Suppressor macrophage treated with lipopolysaccharide for 4 hours (primary cell): ENCODE results near the gene KEL.

Experiments
- DNase-seq: peaks from one replicate; pipeline ENCODE4 v3.0.0-alpha.2; 2020

KEL gene

DNA sequence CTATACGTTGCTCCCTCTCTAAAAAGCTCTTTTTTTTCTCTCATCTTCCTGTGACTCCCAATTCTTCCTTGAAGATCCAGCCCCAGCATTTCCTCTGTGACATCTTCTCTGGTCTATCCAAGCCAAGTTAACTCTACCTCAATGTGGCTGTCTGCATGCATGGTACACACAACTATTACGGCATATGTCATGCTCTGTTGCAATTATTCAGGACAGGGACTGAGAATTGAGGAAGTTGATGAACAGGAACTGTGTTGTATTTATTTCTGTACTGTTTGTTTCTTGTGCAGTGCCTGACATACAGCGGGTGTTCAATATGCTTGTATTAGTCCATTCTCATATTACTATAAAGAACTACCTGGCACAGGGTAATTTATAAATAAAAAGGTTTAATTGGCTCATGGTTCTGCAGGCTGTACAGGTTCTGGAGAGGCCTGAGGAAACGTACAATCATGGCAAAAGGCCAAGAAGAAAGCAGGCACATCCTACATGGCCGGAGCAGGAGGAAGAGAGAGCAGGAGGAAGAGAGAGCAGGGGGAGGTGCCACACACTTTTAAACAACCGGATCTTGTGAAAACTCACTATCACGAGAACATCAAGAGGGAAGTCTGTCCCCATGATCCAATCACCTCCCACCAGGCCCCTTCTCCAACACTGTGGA, 34.9 kb downstream of the KEL start:
- peak; percentile 80 for DNase-seq

DNA sequence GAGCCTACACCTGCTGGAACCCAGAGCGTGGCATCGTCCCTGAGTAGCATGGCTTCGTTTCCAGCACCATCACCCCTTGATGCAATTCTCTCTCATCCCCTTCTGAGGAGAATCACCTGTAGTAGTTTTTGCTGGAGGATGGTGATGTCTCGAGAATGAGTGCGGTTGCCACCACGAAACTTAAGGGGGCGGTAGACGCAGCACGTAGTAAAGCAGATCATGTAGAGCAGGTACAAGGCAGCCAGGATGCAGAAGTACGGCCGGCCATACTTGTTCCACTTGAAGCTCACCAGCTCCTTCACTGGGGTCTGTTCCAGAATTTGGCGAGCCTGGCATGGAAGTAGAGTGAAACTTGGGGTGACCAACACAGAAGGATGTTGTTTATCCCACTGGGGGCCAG, 36.8 kb downstream of the KEL start:
- no peak for DNase-seq

DNA sequence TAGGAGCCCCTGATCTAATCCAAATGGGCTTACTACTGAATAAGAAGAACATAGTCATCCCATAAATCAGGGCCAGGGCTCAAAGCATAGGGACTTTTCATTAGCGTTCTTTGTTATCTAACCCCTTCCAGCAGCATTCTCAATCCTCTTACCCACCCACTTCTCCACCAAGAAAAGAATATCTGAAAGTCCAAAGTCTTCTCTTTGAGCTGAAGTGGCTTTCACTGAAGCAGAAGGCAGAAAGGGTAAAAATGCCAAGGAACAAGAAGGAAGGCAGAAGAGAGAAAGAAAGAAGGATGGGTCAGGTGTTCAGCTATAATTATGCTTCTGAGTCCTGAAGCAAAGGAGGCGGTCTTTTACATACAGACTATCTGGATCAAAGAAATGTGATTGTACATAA, 38.8 kb downstream of the KEL start:
- no peak for DNase-seq

DNA sequence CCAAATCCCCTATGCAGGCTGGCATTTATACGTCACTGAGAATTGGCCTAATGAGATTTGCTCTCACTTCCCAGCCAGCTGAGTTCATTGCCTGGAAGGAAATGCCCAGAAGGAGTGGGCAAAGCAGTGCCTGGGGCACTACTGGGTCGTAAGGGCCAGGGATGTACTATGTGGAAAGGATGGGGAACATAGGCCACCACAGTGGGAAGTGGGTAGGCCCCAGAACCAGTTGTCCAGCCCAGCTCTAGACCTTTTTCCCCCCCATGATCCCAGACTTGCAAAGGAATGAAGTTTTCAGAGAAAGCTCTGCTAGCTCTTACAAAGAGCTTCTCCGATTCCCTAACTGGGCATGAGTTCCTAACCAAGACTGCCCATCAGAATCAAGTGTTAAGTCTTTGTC, 42.5 kb downstream of the KEL start:
- DNase-seq, result no peak

DNA sequence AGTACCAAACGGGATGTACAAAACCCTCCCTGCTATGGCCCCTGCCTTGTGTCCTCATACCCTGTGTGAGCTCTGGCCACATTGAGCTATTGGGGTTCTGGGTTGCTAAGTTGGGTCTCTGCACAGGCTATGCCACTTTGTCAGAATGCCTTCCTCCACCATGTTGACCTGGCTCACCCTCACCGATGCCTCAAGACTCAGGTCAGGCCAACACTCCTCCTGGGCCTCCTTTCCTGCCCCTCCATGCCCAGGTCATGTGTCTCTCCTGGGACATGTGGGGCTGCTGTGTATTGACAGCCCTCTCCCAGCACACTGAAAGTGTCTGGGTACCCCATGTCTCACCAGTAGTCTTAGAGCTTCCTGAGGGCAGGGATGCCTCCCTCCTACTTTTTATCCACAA, 43.3 kb downstream of the KEL start:
- DNase-seq, result no peak

DNA sequence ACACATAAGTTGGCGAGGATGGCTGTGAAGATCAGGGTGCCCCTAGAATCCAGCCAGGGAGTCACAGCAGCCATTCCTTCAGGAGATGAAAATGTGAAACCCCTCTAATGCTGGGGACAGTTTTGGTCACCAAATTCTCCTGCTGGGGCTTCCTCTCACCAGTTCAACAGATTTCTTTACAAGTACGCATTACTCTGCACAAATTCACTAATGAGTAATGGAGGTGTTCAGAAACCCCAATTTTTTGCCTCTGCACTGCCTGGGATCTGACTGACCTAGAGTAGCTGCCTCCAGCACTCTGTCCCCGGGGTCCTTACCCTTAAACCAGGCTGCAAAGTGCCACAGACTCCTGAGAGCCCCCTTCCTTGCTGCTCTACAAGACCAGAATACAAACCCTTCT, 44.7 kb downstream of the KEL start:
- DNase-seq, result no peak

DNA sequence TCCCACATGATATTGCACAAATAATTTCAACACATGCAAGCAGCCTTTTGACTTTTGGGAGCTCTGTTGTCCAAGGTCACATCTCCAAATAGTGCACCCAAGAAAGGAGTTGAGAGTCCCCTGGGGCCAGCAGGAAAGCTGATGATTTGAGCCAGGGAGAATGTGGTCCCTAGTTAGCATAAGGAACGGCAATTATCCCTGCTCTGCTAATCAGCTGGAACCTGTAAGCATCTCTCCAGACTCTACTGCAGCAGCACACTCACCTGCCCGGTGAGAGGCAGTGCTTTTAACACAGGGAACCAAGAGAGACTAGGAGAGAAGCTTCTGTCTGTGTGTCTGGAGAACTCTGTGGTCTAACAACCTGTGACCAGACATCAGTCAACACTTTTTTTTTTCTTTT, 45.7 kb downstream of the KEL start:
- DNase-seq, result no peak

DNA sequence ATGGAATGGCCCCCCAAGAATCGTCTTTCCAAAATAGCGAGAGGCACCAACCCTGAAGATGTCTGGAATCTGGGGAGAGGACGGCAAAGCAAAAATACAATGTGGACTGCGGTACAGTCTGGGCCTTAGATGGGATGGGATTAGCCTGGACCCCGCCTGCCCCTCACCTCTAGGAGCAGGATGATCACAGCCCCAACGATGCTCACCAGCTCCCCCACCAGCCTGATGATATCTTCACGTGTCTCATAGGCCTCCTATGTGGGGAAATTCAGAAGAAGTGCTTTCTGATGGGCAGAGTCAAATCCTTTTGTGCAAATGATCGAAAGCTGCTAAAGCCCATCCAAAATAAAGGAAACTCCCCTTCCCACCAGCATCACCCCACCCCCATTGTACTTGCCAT, 46.8 kb downstream of the KEL start:
- DNase-seq, result no peak

DNA sequence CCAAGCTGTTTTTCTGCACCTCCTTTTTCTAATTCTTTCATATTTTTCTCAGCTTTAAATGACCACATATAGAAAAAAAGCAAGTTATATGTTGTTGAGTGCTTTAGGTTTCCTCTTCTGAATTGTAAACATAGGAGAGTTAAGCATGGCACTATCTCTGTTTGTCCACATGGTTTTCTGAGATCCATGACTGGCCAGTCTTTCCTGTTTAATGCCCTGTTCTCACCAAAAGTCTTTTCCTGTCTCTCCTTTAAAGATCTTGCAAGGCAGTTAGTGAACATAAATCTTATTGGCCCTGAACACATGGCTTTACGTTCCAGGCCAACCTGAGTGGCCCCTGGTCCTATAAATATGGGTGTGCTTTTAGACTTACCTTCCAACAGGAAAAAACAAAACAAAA, 48.0 kb downstream of the KEL start:
- no peak for DNase-seq

DNA sequence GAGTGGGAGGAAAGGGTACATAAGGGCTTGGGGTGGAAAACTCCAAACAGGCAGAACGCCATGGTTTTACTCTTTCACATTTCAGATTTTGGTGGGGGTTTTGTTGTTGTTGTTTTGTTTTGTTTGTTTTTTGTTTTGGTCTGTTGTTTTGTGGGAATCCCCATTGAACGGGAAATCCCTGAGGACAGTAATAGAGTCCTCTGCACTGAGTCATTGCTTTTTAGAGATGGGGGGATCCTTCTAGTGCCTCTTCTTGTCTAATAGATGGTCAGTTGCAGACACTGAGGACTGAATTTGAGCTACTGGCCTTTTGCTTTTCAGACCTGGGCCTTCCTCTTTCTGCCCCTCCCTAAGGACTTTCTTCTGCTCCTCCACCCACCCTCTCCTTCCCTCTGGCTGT, 48.6 kb downstream of the KEL start:
- DNase-seq, result peak; percentile 7

DNA sequence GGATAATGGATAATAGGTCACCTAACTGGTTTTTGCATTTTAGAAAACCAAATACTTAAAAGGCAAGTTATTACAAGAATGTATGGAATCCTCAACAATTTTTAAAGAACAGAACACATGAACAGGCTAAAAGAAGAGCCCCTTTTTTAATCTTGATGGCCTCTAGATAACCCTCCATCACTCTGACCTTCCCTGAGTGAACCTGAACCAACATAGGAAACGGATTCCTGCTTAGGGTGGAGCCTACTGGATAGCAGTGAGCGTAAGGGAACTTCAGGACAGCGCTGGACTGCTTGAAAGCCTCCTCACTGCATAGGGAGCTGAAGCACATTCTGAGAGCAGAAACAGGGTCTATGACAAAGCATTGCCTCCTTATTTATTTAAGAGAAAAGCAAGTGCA, 49.1 kb downstream of the KEL start:
- no peak for DNase-seq

DNA sequence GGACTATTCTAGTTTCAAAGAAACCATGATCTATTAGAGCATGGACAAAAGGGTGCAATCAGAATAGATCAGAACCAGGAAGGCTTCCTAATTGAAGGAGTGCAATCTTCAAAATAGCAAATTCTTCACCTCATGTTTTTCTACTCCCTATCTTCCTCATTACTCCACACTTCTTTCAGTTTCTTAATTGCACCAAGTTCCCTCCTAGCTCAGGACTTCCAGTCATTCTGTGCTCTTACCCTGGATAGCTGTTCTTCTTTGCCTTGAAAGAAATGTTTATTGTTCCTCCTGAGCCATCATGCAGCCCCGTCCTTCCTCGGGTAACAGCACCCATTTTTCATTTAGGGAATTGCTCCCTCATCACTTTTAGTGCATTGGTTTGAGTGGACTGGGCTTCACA, 51.7 kb downstream of the KEL start:
- DNase-seq, result peak; percentile 69

DNA sequence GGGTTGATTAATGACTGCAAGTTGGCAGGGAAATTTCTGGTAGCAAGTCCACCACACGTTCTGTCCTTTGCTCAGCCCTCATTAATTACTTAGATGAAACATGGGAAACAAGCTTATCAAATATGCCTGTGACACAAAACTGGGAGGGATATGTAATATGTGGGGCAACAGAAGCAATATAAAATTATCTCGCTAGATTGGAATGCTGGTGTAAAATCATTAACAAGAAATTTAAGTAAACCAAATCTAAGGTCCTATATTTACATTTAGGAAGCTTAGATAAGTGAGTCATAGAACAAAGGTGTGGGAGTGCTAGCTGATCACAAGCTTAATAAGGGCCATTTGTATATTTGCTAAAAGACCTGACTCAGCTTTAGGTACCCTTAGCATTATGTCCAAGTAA, 52.1 kb downstream of the KEL start:
- no peak for DNase-seq

DNA sequence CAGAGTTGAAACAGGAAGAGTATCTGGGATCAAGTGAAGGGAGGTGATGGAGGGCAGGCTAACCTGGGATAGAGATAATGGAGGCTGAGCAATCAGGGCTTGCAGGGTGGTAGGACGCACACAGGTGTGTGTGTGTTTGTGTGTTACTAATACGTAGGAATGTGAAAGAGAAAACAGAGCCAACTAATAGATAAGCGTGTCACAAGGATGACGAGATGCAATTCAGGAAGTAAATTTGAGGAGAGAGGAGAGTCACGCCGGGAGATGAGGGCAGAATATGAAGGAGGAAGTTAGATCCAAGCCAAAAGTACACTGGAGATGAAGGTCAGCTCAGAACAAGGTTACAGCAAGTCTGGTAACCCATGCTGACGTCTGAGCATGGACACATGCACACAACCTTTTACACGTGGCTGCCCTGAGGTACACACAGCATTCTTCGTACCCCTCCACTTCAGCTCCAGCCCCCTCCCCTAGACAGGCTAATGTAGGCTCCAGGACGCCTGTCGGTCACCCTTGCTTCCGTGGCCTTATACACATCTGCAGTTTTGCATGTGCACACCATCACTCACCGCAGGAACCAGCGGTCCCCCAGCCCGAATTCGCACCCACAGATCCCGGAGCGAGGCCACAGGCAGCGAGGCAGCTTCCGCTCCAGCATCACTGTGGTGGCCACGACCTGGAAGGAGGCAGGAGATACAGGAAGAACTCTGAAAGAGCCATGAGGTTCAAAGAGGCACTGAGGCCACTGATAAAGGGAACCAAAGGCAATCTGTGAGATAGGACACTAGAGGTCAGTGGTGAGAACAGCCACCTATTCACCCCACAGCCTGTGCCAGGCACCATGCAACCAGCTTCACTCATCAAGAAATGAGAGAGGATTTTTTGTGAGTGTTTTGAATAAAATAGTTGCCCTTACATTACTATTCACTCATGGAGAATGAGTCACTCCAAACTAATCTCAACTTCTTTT, 53.0 kb downstream of the KEL start:
- peak; percentile 75 for DNase-seq

DNA sequence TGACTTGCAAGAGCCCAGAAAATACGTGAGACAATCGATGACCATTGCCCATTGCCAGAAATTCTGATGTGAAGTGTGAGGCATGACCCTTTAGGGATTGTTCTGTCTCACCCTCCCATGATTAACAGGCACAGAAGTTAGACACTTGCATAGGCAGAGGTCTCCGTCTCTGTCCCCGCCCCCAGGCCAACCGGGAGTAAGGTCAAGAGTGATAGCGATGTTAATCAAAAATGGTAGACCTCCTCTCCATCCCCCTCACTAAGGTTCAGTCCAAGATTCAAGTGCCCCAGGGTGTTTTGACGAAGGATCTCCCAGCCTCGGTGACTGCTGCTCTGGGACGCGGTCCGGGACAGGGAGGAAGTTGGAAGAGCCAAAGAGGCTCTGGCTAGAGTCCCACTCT, 53.9 kb downstream of the KEL start:
- no peak for DNase-seq

DNA sequence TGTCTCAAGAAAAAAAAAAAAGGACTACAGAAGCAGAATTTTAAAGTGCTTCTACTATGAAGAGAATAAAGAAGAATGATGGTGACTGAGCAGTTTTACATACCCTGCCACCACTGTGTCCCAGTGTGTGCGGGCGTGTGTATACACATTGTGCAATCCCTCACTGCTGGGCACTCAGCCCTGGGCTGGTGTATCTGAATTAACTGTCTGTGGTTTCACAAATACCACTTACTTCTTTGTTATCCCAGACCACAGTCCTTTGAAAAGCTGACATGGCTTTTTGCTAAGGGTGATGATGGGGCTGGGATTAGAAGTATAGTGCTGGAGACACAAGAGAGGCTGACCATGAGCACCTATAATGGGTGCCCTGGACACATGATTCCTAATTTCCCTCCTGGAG, 55.5 kb downstream of the KEL start:
- DNase-seq, result no peak

DNA sequence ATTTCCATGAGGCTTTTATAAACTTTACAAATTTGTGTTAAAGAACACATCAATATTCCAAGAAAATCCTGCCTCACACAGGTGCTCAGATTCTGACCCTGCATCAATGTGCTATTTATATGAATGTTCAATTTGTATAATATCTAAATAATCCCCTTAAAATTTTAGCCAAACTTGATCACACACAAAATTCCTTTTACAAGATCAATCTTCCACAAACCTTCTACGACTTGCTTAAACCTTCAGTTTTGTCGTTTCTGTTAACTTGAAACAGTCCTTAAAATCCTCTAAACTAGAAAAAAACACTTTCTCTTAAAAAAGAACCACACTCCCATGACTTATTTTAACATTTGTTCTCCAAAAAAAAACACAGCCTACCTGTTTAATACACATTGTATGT, 56.4 kb downstream of the KEL start:
- DNase-seq, result no peak

DNA sequence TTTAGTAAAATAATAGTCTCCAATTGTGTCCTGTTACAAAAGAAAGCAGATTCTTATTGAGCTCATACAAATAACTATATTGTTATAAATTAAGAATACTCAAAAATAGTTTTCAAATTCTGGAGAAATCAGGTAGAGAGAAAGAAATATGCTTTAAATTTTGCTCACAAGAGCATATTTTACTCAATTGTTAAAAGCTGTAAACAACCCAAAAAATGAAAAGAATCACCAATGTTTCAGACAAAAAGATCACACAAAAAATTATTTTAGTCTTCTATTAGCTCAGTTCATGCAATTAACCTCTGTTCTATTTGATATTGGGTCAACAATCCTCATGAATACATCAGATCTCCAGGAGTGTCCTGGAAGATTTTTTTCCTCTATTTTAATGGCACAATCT, 58.0 kb downstream of the KEL start:
- no peak for DNase-seq

DNA sequence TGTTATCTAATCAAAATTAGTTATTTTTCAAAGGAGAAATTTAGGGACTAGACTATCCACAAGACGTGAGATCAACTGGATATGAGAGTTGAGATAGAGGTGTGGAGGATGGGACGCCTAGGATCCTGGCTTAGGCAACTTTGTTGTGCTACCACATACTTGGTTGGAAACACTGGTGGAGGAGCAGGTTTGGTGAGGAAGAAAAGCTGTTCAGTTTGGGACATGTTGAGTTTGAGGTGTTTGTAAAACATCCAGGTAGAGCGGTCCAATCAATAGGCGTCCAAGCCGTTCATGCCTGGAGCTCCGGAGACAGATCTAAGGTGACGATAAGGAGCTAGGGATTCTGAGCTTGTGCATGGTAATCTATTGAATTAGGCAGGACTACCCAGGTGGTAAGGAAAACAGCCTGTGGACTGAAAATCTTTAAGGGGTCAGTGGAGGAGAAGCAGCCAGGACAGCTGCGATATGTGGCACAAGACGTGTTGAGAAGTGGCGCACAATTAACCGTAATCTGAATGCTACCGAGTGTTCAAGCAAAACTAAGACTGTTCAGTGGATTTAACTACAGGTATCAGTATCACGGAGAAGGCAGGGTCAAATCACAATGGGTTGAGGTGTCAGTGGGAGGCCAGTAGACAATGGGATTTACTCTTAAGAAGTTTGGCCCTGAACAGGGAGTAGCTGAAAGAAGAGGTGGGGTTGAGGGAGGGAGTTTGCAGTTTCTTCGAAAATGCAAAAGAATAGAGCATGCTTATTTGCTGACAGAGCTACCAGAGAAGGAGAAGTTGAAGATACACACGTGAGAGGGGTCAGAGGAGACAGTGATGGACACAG, 60.5 kb downstream of the KEL start:
- DNase-seq, result no peak

DNA sequence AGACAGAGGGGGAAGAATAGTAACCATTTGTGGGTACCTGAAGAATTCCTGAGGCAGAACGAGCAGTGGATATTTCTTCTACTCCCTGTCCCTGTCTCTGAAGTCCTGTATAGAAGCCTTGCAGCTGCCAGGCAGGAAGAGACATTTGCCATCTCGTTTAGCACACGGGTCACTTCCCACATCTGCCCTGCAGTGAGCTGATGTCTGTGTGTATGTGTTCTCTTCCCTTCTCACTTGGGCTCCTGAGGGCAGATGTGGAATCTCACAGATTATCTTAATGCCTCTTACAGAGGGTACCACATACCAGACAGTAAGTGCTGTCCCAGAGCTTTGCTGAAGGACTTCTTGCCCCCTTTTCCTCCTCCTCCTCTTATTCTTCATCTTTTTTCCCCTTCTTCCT, 62.5 kb downstream of the KEL start:
- no peak for DNase-seq

DNA sequence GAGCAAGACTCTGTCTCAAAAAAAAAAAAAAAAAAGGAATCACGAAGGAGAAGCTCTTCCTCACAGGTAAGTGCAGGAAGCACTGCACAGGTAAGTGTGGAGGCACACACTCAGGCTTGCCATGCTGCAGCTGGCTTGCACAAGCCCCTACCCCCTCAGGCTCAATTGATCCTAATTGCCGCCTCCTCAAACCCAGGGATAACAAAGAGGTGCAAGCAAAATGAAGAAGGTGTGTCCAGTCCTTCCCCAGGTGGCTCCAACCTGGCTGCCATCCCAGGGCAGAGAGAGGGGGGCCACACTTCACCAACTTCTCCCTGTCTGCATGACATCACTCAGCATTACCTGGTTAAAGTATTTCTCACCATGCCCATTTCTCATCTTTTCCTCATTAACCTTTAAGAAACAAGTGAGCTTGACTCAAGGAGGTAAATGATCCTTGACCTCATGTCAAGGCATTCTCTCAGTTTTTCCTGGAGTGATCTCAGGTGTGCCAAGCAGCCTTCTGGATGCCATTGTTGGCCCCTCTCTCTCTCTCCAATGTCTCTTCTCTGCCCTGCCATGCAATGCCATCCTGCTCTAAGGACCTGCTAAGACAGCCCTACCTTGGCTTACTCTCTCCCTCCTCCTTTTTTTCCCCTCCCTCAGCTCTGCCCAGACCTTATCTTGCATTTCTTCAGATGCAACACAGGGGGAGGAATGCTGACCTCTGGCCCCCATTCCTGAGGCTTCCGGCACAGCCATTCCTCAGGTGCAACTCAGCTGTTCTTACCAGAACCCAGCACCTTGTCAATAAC, 63.6 kb downstream of the KEL start:
- no peak for DNase-seq

DNA sequence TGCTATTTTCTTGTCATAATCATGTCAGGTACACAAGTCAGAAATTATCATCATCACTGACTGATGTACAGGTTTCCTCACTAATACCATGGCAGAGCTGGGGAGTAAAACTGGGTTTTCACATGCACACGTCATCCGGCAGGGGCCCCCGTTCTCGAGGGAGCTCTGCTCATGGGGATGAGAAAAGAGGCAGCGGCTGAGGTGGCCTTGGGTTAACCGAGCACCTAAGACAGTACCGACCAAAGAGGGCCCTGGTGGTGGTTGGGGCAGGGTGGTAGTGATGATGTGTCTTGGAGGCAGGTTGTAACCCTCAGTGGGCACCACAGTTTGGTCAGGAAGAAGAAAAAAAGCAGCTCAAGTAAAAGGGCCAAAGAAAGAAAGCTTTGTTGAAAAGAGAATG, 64.5 kb downstream of the KEL start:
- no peak for DNase-seq
